Fibroblast of lung (primary cell): Measurements from ENCODE around the gene PEX6. TPM values are rescaled to one million over a fixed set of nuclear protein-coding genes. Genes with fewer than 3 reads are reported as not detected.

Experiments
- DNase-seq, 2 donors: peaks; one replicate each; pipeline versions ENCODE4 v3.0.0 to v3.0.0-alpha.2; 2010; ENCODE audit warnings: low read depth in 2 of 2
- H2AFZ ChIP-seq: 2 replicates; pipeline ENCODE4 v1.5.1; 2012; ENCODE audit warnings: low read length, control low read depth, inconsistent platforms
- H3K27ac ChIP-seq: 2 replicates; pipeline ENCODE4 v1.5.1; 2011; ENCODE audit warnings: low read length, control low read depth; ENCODE audit not compliant: insufficient read depth
- H3K27me3 ChIP-seq: 2 replicates; pipeline ENCODE4 v1.5.1; 2011; ENCODE audit warnings: mild to moderate bottlenecking, low read length; ENCODE audit not compliant: control insufficient read depth, insufficient read depth
- H3K36me3 ChIP-seq: 2 replicates; pipeline ENCODE4 v1.5.1; 2011; ENCODE audit warnings: low read length; ENCODE audit not compliant: control insufficient read depth, insufficient read depth
- H3K4me1 ChIP-seq: 2 replicates; pipeline ENCODE4 v1.5.1; 2011; ENCODE audit warnings: low read length; ENCODE audit not compliant: control insufficient read depth, insufficient read depth; ENCODE audit errors: extremely low read depth
- H3K4me2 ChIP-seq: 2 replicates; pipeline ENCODE4 v1.5.1; 2011; ENCODE audit warnings: low read length, control low read depth; ENCODE audit not compliant: insufficient read depth; ENCODE audit errors: extremely low read depth
- H3K4me3 ChIP-seq, 4 experiments: fragments of 200-600 bp in 1 of 4; sonication (generic) in 1 of 4; replicated peaks in 1 of 4; 2 replicates each; pipeline ENCODE4 v1.5.1; 2011 to 2016; ENCODE audit warnings: low read length in 4 of 4, low read depth in 3 of 4, mild to moderate bottlenecking in 3 of 4, control low read depth in 2 of 4, inconsistent platforms in 1 of 4, mixed read lengths in 1 of 4; ENCODE audit not compliant: insufficient read depth in 1 of 4; ENCODE audit errors: control extremely low read depth in 1 of 4
- H3K79me2 ChIP-seq: 2 replicates; pipeline ENCODE4 v1.5.1; 2012; ENCODE audit warnings: mild to moderate bottlenecking, low read length, inconsistent platforms; ENCODE audit not compliant: control insufficient read depth, insufficient read depth
- H3K9ac ChIP-seq: 2 replicates; pipeline ENCODE4 v1.5.1; 2011; ENCODE audit warnings: mild to moderate bottlenecking, low read length, control low read depth; ENCODE audit not compliant: insufficient read depth
- H3K9me3 ChIP-seq: 2 replicates; pipeline ENCODE4 v1.5.1; 2012; ENCODE audit warnings: low read depth, low read length; ENCODE audit not compliant: control insufficient read depth, insufficient read depth
- H4K20me1 ChIP-seq: 2 replicates; pipeline ENCODE4 v1.5.1; 2011; ENCODE audit warnings: low read length; ENCODE audit not compliant: control insufficient read depth, insufficient read depth; ENCODE audit errors: extremely low read depth
- CTCF ChIP-seq, 2 donors: IDR thresholded peaks in 1 of 2; conservative IDR thresholded peaks in 1 of 2; 1 replicate in 1 of 2; 2 replicates in 1 of 2; pipeline ENCODE4 v1.5.1; 2011 to 2012; ENCODE audit warnings: low read length in 2 of 2, control low read depth in 1 of 2, inconsistent platforms in 1 of 2, low read depth in 1 of 2, mild to moderate bottlenecking in 1 of 2
- EZH2 ChIP-seq: IDR thresholded peaks from 2 replicates; pipeline ENCODE4 v1.5.1; 2012; ENCODE audit warnings: low read length, control low read depth, mild to moderate bottlenecking; ENCODE audit errors: missing control alignments
- polyA plus RNA-seq, 2 donors: library from polyadenylated mRNA; depleted of rRNA in 1 of 2; stranded (reverse) in 1 of 2; unstranded in 1 of 2; fragments of >200 nt; gene quantifications; 2 replicates each; pipeline ENCODE4 v1.2.1, GENCODE V29; 2011 to 2012; ENCODE audit warnings: missing spikeins in 1 of 2
- total RNA-seq: library from RNA; depleted of rRNA; stranded (reverse); fragments of >200 nt; gene quantifications from 2 replicates; pipeline ENCODE4 v1.2.1, GENCODE V29; 2014

The PEX6 gene
- total and polyA plus RNA-seq, 2 donors (not counting 1 experiment from before 2014, with no cell fraction given) = 5.3 to 49.2 TPM

GRCh38 chr6:42988486-42989020 lies 9.6 kb upstream of the PEX6 start:
- no peaks in the 10 kb centered on the region for H3K9me3 ChIP-seq
- TF ChIP-seq EZH2 = no peak
- no peak for TF ChIP-seq CTCF (conservative IDR thresholded peaks at IDR 0.05 in 1 of 2, IDR thresholded peaks at IDR 0.05 in 1 of 2; ENCODE audit: low read depth in 1 of 2, low read length in 2 of 2)
- peak; percentile 28 to 32 for DNase-seq
- no peak overlapping the region for H3K27ac ChIP-seq
- H4K20me1 ChIP-seq = no peaks in the 10 kb centered on the region
- no peak overlapping the region for H2AFZ ChIP-seq
- H3K9ac ChIP-seq = no peak overlapping the region
- H3K4me1 ChIP-seq = peaks cover 8% of the 10 kb centered on the region
- H3K36me3 ChIP-seq = peaks cover 3% of the 10 kb centered on the region
- H3K79me2 ChIP-seq = peaks cover 13% of the 10 kb centered on the region
- H3K4me2 ChIP-seq = no peak overlapping the region
- H3K27me3 ChIP-seq = no peaks in the 10 kb centered on the region
- H3K4me3 ChIP-seq = no peak overlapping the region

- Histone ChIP-seq H3K4me1 (peaks cover 8% of the 10 kb centered on the region), H3K4me3 (no peak overlapping the region), H3K9ac (no peak overlapping the region), H3K79me2 (peaks cover 13% of the 10 kb centered on the region), H3K36me3 (peaks cover 3% of the 10 kb centered on the region), H2AFZ (no peak overlapping the region), H3K9me3 (no peaks in the 10 kb centered on the region), H3K27ac (no peak overlapping the region), H4K20me1 (no peaks in the 10 kb centered on the region), H3K4me2 (no peak overlapping the region), H3K27me3 (no peaks in the 10 kb centered on the region)
- DNase-seq = no peak
- no peak for TF ChIP-seq CTCF (conservative IDR thresholded peaks at IDR 0.05 in 1 of 2, IDR thresholded peaks at IDR 0.05 in 1 of 2; ENCODE audit: low read depth in 1 of 2, low read length in 2 of 2)
- no peak for TF ChIP-seq EZH2
Measured at GRCh38 chr6:42987533-42988451, 8.8 kb upstream of the PEX6 start.

- DNase-seq = peak; percentile 11 to 24
- H3K27ac ChIP-seq = peak overlapping the region; percentile 51
- H3K36me3 ChIP-seq = peaks cover 3% of the 10 kb centered on the region
- peak overlapping the region; percentile 34 for H2AFZ ChIP-seq
- H4K20me1 ChIP-seq = no peaks in the 10 kb centered on the region
- no peaks in the 10 kb centered on the region for H3K27me3 ChIP-seq
- no peaks in the 10 kb centered on the region for H3K9me3 ChIP-seq
- peak overlapping the region; percentile 78 for H3K4me2 ChIP-seq
- H3K9ac ChIP-seq = peak overlapping the region; percentile 65
- H3K4me1 ChIP-seq = peaks cover 10% of the 10 kb centered on the region
- peak overlapping the region; percentile 61 to 80 (median 70) for H3K4me3 ChIP-seq
- H3K79me2 ChIP-seq = peaks cover 13% of the 10 kb centered on the region
- TF ChIP-seq CTCF (conservative IDR thresholded peaks at IDR 0.05 in 1 of 2, IDR thresholded peaks at IDR 0.05 in 1 of 2; ENCODE audit: low read depth in 1 of 2, low read length in 2 of 2) (no peak), EZH2 (no peak)
Measured at GRCh38 chr6:42984924-42985475, 6.0 kb upstream of the PEX6 start.
